Stimulated activated CD4-positive, alpha-beta T cell treated with anti-CD3 and anti-CD28 coated beads, Interleukin-4, amount 100 ng/mL, for 48 hours (primary cell): ENCODE results near the gene TIMM44.
A peak's percentile ranks its signal among the peaks of the same experiment; 100 is the strongest.
"Not testable (repeated sequence)": the region's sequence is repeated elsewhere in the genome, so short reads cannot be mapped to it uniquely, and the experiment has no call there.

Experiments
- DNase-seq, 2 donors: peaks; one replicate each; pipeline ENCODE4 v3.0.0-alpha.2; 2020; ENCODE audit warnings: low read depth in 2 of 2

Gene TIMM44

GRCh38 chr19:7947939-7948338 lies 4.5 kb upstream of the TIMM44 start:
- no peak for DNase-seq

- peak; percentile 80 to 83 for DNase-seq
These were observed 803 bp upstream of the TIMM44 start for GRCh38 chr19:7944177-7944761.

- no peak for DNase-seq
These were observed 454 bp downstream of the TIMM44 start for GRCh38 chr19:7942981-7943443.

- DNase-seq = no peak
These were observed 1.4 kb downstream of the TIMM44 start for GRCh38 chr19:7941895-7942596.

GRCh38 chr19:7940841-7941240 lies 2.6 kb downstream of the TIMM44 start:
- DNase-seq = no peak

- no peak for DNase-seq
These were observed 8.7 kb downstream of the TIMM44 start for GRCh38 chr19:7934766-7935165.

GRCh38 chr19:7933828-7934725 lies 9.4 kb downstream of the TIMM44 start:
- DNase-seq = no peak

- no peak for DNase-seq
These were observed 10.1 kb downstream of the TIMM44 start for GRCh38 chr19:7933411-7933810.

GRCh38 chr19:7932930-7933300 lies 10.6 kb downstream of the TIMM44 start:
- no peak for DNase-seq

- DNase-seq = no peak
These were observed 11.1 kb downstream of the TIMM44 start for GRCh38 chr19:7932276-7932929.

GRCh38 chr19:7931221-7932061 lies 12.0 kb downstream of the TIMM44 start:
- no peak for DNase-seq

GRCh38 chr19:7930765-7931164 lies 12.7 kb downstream of the TIMM44 start:
- DNase-seq = no peak

- DNase-seq = not testable (repeated sequence)
These were observed 13.4 kb downstream of the TIMM44 start for GRCh38 chr19:7930030-7930429.

GRCh38 chr19:7928741-7929701 lies 14.4 kb downstream of the TIMM44 start:
- peak; percentile 52 to 64 for DNase-seq

- DNase-seq = no peak
These were observed 15.1 kb downstream of the TIMM44 start for GRCh38 chr19:7928334-7928706.

- no peak for DNase-seq
These were observed 15.7 kb downstream of the TIMM44 start for GRCh38 chr19:7927605-7928333.

- no peak for DNase-seq
These were observed 16.5 kb downstream of the TIMM44 start for GRCh38 chr19:7926727-7927604.

- peak; percentile 70 to 76 for DNase-seq
These were observed 17.3 kb downstream of the TIMM44 start, which contains the start of gene CTXN1 for GRCh38 chr19:7926021-7926726. TSS of gene CTXN1 (minus strand) at chr19:7926135. CDS start at chr19:7925538, 597 bp downstream.
